Measurements from ENCODE around the gene CPTP.

Gene CPTP

DNA sequence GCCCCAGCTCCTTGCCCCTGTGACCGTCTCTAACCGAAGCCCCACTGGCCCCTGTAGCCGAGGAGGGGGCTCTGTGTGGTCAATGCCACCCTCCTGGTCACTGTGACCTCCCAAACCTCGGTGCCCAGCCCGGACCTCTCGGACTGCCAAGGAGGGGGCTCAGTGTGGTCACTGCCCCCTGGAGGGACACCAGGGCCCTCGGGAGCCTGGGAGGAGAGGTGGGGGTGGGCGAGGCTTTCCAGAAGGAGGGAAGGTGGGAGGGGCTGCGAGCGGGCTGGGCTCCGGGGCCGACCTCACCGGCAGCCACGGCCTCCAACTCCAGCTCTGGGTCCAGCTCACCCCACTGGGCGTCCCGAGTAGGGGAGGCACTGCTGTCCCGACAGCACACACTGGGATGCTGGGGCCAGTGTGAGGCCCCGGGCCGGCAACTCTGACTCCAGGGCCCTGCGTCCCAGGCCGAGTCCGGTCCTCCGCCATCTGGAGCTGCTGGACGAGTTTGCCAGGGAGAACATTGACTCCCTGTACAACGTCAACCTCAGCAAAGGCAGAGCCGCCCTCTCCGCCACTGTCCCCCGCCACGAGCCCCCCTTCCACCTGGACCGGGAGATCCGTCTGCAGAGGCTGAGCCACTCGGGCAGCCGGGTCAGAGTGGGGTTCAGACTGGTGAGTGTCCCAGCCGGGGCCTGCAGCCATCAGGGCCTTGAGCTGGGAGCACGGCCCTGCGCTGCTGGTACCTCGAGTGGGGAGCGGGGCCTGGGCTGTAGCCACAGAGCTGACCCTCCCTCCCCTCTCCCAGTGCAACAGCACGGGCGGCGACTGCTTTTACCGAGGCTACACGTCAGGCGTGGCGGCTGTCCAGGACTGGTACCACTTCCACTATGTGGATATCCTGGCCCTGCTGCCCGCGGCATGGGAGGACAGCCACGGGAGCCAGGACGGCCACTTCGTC is 38.0 kb upstream of the CPTP start:
- no peak overlapping the region for H3K27ac ChIP-seq
- TF ChIP-seq, protein P1, sequence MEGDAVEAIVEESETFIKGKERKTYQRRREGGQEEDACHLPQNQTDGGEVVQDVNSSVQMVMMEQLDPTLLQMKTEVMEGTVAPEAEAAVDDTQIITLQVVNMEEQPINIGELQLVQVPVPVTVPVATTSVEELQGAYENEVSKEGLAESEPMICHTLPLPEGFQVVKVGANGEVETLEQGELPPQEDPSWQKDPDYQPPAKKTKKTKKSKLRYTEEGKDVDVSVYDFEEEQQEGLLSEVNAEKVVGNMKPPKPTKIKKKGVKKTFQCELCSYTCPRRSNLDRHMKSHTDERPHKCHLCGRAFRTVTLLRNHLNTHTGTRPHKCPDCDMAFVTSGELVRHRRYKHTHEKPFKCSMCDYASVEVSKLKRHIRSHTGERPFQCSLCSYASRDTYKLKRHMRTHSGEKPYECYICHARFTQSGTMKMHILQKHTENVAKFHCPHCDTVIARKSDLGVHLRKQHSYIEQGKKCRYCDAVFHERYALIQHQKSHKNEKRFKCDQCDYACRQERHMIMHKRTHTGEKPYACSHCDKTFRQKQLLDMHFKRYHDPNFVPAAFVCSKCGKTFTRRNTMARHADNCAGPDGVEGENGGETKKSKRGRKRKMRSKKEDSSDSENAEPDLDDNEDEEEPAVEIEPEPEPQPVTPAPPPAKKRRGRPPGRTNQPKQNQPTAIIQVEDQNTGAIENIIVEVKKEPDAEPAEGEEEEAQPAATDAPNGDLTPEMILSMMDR (conservative IDR thresholded peaks at IDR 0.05), result no peak

DNA sequence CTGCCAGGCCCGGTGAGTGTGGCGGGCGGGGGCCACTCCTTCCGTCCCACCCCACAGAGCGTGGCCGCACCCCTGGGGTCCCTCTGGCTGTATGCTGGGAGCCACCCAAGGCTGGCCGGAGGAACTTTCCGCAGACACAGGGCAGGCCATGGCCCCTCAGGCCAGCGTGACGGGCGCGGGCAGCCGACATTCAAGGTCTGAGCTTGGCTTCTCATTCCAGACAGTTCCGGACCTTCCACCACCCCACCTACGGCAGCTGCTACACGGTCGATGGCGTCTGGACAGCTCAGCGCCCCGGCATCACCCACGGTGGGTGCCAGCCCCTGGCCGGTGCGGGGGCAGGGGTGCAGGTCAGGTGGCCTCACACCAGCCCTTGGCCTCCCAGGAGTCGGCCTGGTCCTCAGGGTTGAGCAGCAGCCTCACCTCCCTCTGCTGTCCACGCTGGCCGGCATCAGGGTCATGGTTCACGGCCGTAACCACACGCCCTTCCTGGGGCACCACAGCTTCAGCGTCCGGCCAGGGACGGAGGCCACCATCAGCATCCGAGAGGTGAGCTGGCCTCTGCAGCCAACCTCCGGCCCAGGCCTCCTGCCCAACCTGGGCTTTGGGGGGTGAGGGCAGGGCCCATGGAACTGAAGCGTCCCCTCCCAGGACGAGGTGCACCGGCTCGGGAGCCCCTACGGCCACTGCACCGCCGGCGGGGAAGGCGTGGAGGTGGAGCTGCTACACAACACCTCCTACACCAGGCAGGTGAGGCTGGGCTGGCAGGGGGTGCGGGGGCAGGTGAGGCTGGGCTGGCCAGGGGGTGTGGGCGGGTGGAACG is 37.1 kb upstream of the CPTP start:
- H3K27ac ChIP-seq, result no peak overlapping the region
- TF ChIP-seq, protein P1 (conservative IDR thresholded peaks at IDR 0.05), result no peak

DNA sequence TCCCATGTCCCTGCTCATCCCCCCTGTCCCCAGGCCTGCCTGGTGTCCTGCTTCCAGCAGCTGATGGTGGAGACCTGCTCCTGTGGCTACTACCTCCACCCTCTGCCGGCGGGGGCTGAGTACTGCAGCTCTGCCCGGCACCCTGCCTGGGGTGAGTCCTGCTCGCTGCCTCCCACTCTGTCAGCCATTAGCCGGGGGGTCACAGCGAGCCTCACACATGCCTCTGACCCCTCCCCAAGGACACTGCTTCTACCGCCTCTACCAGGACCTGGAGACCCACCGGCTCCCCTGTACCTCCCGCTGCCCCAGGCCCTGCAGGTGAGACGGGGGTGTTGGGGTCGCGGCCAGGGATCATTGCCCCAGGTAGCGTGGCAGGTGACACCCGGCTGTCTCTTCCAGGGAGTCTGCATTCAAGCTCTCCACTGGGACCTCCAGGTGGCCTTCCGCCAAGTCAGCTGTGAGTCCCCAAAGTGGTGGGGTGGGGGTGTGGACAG is 34.3 kb upstream of the CPTP start:
- TF ChIP-seq, protein P1 (conservative IDR thresholded peaks at IDR 0.05), result peak; percentile 84

DNA sequence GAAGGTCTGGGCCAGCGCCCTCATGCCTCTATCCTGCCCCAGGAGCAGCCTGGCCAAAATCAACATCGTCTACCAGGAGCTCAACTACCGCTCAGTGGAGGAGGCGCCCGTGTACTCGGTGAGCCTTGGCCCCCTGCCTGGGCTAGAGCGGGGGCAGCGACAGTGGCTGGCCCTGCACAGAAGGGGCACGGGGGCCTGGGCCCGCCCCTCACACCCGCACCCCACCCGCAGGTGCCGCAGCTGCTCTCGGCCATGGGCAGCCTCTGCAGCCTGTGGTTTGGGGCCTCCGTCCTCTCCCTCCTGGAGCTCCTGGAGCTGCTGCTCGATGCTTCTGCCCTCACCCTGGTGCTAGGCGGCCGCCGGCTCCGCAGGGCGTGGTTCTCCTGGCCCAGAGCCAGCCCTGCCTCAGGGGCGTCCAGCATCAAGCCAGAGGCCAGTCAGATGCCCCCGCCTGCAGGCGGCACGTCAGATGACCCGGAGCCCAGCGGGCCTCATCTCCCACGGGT is 33.5 kb upstream of the CPTP start:
- peak overlapping the region; percentile 56 for H3K27ac ChIP-seq
- TF ChIP-seq, protein P1 (conservative IDR thresholded peaks at IDR 0.05), result no peak

More for the DNA sequence above, 34.3 kb upstream of the CPTP start:
- peak overlapping the region; percentile 56 for H3K27ac ChIP-seq

DNA sequence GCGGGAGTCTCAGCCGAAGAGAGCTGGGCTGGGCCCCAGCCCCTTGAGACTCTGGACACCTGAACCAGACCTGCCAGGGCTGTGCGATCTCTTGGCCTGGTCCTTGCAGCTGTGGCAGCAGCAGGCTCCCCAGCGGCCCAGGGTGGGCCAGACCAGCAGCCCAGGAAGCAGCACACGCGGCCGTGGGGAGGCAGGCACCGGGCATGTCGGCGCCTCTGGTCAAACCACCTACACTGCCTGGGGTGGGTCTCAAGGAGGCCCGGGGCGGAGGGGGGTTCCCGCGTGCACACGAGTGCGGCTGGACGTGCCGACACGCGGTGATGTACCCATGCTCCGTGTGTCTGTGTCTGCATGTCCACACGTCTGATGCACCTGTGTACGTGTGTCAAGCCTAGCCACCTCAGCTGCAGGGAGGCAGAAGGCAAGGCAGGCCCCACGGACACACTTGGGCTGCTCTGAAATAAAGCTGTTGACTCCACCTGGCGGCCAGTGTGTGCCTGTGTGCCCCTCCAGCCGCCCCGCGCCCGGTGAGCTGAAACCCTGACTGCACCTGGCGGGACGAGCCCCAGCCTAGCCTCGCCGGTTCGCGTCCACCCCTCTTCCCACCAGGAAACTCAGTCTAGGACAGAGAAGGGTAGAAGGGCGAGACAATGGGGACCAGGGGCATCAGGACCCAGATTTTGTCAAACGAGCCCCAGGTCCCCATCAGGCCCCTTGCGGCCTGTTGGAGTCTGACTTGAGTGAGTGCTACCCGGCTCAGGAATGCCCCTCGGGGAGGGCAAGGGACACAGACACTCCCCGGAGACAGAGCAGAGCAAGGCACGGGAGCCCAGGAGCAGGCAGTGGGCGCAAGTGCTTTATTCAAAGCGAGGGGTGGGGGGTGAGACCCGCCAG is 32.8 kb upstream of the CPTP start:
- TF ChIP-seq, protein P1 (conservative IDR thresholded peaks at IDR 0.05), result peak; percentile 89

DNA sequence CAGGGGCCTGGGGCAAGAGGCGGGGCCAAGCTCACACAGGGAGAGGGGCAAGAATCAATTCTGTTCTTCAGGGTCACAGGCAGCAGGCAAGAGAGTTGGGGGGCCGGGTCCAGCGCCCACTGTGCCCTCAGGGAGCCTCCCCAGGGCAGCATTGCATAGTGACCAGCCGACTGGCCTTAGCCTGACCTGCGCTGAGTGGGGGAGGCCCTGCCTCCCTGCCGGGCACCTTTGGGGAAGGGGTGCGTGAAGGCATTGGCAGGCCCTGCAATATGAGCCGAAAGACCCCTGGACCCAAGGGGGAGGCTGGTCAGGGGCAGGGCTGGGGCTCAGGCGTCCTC is 32.2 kb upstream of the CPTP start:
- H3K27ac ChIP-seq, result no peak overlapping the region; the same call in 1 of the 2 replicates
- TF ChIP-seq, protein P1 (conservative IDR thresholded peaks at IDR 0.05), result no peak

More for the DNA sequence above, 32.8 kb upstream of the CPTP start:
- H3K27ac ChIP-seq, result peak overlapping the region; percentile 56
